Stimulated activated CD4-positive, alpha-beta T cell treated with anti-CD3 and anti-CD28 coated beads, Interleukin-12 subunit alpha, Interleukin-12 subunit beta, amount 100 ng/mL, for 4 hours (primary cell): ENCODE results near the gene RGS8.

Experiments
- DNase-seq: peaks from one replicate; pipeline ENCODE4 v3.0.0-alpha.2; 2020

RGS8 gene

DNA sequence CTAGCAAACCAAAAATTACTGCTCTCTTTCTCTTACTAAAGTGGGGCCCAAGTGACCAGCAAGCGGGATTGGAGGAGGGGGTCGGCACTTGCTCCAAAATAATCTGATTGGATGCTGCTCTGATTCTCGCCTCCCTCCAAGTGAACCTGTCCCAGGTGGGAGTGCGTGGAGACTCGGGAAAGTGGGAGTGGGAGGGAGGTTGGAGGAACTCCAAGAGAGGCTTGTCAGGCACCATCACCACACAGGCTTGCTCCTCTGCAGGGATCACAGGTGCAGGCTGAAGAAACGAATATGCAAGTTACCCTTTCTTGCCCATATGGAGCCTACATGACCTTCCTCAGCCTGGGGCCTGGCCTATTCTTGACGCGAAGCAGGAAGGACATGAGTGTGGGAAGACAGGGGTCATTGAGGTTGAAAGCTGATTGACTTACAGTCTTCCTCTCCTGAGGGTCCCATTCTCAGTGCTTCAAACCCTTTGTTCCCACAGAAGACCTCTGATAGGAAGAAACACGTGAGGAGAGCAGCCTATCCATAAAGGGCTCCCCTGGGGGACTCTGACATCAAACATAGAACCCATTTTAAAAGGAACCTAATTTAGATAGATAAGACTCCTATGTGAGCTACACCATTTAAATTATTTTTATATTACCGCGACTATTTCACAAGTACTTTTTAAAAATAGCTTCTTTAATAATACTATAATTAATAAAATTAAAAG is 14.2 kb downstream of the RGS8 start:
- no peak for DNase-seq

DNA sequence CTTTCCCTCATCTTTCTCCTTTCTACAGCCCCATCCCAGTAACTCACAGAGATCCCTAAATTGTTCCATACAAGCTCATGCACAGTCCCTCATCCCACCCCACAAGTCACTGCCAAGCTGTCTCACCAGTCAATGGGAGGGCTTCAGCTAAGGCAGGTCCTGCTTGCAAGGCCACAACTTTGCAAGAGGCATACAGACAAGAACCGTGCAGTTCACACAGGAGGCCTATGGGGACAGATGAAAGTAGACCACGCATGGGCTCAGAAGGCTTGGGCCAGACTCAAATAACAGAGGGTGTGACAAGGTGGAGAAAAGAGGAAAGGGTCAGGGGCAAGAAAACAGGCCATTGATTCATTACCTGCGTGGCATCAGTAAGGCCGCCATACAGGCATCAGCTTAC is 15.1 kb downstream of the RGS8 start:
- no peak for DNase-seq

DNA sequence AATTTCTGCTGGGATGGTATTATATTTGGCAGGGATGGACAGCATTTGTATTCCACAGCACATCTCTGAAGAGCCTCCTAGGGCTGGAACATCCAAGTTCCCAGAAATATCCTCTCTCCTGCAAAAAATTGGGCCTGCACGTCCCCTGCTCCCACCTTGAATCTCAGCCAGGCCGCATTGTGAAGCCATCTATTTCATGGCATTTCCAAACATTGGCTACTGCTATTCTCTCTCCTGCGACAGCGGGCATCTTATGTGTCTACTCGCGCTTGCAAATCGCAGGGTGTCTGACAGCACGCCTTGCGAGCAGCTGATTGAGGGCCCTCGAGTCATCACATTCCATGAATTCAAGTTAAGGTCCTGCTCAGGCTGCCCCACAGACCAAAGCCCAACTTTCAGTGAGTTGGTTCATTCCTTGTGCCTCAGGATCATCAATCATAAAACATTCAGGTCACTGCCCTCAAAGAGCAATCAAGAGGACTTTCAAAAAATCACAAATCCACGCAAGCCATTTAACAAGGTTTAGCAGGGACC is 15.8 kb downstream of the RGS8 start:
- no peak for DNase-seq

DNA sequence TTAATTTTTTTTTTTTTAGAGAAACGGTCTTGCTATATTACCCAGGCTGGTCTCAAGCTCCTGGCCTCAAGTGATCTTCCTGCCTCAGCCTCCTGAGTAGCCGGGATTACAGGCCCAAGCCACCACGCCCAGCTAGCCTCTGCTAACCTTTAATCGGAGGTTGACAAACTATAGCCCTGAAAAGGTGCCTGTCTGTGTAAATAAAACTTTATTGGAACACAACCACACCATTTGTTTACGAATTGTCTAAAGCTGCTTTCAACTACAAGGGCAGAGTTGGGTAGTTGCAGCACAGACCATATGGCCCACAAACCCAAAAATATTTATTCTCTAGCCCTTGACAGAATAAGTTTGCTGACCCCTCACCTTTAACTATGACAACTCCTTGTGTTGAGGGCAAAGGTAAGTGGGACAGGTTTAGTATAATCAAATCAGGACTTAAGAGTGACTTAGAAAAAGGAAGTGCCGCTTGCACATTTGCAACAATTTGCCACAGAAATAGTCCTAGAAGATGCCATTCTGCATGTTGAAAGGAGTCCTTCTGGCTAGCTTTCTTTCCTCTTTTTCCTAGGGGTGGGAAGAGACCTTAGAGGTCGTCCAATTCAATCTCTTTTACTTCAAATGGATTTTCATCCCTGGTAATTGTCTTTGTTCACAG is 16.4 kb downstream of the RGS8 start:
- no peak for DNase-seq

DNA sequence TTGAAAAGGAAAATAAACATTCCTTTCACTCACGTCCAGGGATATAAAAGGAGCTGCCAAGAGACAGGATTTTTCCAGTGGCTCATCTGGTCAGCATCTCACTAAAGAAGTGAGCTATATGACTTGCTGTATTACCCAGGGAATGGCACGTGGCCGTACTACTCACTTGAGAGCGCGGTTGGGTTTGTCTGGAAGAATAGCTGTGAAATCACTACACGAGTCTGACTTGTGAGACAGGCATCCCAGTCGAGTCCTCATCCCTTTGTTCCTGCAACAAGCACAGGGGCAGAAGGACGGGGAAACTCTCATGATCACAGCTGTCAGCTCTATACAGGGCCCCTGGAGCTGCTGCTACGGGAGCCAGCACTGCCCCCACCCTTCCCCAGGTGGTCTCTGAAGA is 17.7 kb downstream of the RGS8 start:
- DNase-seq, result no peak

DNA sequence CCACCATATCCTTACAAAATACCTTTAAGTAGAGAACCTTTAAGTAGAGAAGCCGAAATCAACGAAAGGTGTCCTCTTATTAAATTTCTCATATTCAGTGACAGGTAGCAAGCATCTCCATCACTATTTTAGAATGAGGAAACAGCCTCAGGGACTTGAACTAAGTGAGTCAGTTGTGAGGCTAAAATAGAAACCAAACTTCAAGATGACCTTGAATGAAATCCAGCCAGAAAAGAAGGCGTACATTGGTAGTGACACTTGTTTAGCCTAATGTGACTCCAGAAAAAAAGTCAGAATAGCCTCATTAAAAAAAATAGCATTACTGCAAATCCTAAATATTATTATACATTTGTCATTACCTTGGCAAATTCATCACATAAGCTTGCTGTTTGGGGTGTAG is 20.1 kb downstream of the RGS8 start:
- DNase-seq, result no peak

DNA sequence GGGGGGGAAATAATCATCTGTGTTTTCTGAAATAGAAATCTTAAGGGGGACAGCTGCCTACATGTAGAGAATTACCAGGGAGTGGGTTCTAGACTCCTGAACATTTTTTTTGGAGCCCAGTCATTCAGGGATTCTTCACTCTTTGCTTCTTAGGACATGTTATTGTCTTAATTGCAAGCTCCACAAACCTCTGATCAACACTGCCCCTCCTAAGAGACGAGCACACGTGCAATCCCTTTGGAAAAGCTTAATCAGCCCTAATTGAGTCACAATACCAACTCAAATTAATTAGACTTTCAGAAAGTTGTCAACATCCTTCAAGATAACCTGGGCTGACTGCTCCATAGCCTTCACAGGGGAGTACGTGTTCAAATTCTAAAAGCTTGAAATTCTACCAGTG is 21.4 kb downstream of the RGS8 start:
- no peak for DNase-seq

DNA sequence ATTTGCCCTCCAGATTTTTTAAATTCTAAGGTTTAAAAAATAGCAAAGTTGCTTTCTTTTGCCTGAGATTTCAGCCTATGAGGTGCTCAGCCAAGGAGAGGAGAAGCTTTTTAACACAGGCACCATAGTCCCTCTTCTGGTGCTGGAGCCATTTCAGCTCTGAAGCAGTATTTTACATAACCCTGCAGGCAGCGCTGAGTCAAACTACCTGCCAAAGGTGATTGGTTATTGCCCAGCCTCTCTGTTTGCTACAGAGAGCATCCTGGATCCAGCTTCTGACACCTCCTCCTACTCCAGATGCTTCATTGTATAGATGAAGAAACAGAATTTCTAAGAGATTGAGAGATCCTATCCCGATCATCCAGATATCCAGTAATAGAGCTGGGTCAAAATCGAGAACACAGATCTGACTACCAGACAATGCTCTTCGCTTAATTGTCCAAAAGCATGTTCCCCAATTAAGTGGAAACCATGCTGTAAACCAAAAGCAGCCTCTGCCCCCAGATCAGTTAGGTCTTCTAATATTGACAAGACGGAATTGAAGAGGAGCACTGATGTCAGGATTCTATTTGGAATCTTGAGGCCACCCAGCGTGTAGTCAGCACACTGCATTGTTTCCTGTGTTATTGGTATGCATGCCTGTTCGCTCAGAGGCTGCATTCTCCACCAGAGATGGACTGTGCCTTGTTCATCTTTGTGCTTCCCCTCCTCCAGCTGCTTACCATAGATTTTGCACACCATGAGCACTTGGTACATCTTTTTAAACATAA is 22.1 kb downstream of the RGS8 start:
- DNase-seq, result no peak

DNA sequence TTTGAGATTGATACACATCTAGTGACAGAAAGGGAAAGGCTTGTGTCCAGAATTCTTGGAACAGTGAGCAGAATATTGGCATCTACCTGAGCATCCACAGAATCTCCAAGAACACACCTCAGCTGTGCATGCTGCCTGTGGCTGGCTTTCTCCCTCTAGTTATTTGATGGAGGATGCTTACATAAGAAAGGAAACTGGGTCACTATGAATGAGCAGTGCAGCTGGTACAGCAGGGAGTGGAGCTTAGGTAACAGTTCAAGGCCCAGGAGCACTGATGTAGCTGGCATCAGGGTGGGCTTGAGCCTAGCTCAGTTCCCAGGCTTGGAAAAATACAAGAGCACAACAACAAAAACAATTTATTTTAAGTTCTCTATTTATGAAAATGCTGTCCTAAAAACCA is 26.3 kb downstream of the RGS8 start:
- DNase-seq, result no peak

DNA sequence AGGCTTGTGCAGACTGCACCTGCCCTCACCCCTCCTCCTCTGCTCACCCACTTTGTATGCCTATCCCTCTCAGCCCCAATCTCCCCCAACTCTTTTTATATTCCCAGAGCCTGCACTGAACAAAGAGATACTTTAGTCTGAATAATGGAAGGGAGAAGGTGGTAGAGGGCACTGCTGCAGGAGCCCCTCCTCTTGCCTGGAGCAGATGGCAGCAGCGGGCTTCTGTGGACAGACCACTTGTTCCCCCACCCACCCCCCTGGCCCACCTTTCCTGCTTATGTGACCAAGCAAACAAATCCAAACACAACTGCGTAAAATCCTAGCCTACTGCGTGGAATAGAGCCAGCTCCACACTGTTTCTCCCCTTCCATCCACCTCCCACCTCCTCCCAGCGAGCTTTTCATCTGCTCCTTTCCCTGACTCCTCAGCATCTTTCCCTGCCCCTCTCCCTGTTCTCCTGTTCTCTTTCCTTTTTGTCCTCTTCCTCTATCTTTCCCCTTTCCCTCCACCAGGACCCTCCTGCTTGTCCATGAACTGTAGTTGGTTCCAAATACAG is 27.5 kb downstream of the RGS8 start:
- DNase-seq, result no peak

DNA sequence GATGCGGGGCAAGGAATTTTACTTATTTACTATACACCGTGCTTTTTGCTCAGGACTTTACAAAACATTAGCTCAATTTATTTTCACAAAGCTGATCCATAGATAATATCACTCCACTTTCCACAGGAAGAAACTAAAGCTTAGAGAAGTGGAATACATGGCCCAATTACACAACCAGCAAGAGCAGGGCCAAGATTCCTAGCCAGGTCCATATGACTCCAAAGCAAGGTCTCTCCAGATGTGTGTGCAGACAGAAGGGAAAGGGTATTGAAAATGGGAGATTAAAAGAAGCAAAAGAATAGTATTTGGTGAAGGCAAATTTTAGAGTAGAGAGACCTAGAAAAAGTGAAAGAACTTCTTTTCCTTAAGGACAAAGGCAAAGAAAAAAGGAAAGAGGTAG is 30.4 kb downstream of the RGS8 start:
- no peak for DNase-seq

DNA sequence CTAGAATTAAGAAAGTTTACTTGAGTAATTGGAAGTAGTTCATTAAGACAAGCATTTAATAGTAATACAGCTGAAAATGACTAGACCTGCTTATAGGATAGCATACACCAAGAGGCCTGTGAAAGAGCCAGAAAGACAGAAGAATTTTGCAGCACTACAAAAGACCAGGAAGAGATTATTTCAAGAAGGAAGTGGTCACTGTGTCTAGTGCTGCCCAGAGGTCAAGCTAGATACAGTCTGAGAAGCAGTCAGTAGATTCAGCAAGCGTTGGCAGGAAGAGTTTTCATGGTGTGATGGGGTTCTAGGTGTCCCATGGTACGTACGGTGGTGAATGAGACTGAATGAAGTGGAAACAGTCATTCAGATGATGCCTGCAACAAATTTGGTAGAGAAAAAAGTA is 31.5 kb downstream of the RGS8 start:
- DNase-seq, result no peak

DNA sequence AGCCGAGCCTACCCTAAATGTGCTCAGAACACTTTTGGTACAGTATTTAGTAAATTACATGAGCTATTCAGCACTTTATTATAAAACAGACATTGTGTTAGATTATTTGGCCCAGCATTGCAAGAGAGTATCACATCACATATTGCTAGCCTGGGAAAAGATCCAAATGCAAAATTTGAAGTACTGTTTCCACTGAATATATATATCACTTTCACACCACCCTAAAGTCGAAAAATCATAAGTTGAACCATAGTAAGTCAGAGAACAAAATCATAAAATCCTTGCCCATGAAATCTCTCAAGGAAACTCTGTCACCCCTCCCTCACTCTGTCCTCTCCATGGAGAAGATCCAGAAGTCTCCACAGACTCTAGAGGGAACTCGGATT is 33.1 kb downstream of the RGS8 start:
- no peak for DNase-seq

DNA sequence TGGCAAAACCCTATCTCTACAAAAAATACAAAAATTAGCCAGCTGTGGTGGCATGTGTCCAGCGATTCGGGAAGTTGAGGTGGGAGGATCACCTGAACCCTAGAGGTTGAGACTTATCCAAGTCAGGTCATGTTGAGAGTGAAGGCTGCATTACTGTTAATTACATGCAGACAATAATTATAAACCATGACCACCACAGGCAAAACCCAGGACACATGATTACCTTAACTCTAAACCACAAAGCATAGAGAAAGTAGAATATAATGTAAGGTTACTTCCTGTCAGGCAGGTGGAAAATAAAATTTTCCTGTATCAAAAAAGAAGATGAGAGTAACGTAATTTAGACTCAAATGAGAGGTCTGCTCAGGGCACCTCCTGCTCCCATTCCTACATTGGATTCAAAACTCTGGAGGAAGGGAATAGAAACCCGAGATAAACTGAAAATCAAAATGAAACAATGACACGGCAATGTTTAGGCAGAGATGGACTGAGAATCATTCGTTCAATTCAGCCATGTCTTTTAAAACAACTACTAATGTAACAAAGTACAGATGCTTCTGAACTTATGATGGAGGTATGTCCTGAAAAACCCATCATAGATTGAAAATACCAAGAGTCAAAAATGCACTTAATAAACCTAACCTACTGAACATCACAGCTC is 33.6 kb downstream of the RGS8 start:
- no peak for DNase-seq

DNA sequence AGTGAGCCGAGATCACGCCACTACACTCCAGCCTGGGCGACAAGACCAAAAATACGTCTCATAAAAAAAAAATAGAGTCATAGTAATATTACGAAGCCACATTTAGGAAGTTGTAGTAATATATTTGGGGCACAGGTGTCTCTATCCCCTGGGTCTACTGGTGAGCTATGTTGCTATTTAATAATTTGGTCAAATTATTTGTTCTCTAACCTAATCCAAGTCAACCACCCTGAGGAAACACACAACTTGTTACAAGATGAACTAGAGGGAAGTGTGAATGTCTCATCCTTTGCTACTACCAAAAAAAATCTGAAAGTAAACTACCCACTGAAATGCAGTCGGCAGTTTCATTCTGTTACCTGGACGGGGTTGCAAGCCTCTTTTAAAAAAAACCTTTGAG is 35.3 kb downstream of the RGS8 start:
- no peak for DNase-seq

DNA sequence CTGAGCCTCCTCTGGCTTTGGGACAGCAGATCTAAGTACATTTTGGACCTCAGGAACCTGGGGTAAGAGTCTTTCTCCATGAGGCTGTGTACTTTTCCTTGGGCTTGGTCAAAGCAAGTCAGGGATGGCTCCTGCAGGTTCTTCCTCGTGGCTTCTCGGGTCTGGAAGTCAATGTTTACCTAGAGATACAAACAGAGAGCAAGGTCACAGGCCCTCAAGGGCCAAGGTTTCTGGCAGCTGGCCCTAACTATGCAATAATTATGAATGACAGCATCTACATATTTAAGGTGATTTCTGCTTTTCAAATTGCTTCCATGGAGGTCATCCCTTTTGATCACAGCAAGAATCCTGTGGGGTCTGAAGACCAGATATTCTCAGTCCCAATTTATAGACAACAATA is 37.6 kb downstream of the RGS8 start:
- DNase-seq, result no peak

DNA sequence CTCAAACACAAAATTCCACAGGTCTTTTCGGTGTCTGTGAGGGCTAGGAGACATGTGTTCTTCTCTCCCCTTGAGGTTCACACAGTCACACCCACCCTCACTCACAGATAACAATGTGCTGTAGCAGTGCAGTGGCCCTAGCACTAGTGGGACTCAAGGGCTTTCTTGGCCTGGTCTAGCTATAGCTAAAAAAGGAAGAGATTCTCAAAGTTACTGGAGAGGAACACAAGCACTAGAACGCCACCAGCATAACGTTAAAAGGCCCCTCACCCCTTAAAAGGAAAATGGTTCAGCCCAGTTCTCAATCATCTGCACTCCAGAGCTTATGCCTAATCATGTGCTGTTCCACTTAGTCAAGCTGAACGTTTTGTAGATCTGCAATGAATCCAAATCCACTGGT is 39.5 kb downstream of the RGS8 start:
- no peak for DNase-seq

DNA sequence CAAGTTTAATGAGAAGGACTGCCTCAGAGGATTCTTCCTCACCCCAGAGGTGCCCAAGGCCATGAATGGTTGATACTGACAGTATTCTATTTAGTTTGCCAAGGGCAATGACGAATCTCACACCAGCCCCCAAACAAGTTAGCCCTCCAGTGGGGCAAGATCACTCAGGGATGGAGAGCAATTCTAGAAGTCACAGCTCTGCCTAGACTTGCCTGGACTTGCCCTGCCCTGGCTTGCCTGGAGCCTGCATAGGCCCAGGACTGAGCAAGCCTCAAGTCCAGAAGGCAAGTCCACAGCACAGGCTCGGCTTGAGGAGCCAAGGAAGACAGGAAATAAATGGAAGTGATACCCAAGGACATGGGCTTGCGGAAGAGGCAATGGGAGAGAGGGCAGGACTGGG is 40.7 kb downstream of the RGS8 start:
- DNase-seq, result no peak

DNA sequence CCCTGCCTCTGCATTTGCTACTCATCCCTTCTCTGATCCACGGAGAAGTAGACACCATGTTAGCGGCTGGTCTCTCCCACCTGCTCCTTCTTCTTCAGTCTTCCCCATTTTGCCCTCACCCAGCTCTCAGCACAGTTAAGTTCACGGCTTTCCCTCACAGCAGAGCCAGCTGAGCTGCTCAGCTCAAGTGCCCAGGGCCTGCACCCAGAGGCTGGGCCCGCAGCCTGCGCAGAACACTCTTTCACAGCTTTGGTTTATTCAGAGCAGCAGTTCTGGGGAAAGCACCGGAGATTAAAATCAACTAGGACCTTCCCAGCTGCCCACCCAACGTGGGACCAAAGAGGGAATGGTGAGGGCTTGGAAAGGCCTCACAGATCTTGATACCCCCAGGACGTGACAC is 41.9 kb downstream of the RGS8 start:
- no peak for DNase-seq

DNA sequence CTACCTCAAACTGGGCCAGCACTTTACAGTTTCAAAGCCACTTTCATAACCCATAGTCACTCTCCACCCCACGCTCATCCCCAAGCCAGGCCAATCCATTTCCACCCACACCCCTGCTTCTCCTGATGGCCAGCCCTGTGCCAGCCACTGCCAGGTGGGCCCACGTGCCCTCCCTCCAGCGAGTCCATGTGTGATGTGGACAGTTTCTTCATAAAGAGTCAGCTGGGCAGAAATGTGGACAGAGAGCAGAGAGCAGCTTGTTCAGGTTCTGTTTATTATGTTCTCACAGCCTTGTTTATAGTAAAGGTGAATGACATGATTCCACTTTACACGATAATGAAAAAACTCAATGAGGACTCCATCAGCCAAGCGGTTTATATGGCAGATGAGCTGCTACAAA is 42.8 kb downstream of the RGS8 start:
- DNase-seq, result no peak

DNA sequence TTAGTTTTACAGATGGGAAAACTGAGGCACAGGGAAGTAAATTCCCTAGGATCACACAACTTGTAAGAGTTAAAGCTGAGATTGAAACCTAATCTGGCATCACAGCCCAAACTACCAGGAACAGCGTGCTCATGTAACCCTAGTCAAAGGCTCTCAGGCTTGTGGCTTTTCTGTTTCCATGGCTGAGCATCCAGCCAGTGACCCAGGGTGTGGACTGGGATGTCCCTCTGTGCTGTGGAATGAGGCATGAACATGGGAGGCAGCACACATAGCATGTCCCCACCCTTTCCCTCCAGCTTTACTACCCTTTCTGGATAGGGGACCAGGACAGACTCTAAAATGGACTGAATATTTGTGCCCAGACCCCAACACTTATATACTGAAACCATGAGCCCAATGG is 45.1 kb downstream of the RGS8 start:
- no peak for DNase-seq

DNA sequence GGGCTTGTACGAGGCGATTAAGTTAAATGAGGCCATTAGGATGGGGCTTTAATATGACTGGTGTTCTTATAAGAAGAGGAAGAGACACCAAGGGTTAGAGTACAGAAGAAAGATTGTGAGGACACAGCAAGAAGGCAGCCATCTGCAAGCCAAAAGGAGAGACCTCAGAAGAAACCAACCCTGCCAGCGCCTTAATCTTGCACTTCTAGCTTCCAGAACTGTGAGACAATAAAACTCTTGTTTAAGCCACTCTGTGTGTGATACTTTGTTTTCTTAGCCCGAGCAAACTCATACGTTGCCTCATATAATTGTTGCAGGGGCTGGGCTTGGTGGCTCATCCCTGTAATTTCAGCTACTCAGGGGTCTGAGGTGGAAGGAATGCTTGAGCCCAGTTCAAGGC is 46.6 kb downstream of the RGS8 start:
- no peak for DNase-seq

DNA sequence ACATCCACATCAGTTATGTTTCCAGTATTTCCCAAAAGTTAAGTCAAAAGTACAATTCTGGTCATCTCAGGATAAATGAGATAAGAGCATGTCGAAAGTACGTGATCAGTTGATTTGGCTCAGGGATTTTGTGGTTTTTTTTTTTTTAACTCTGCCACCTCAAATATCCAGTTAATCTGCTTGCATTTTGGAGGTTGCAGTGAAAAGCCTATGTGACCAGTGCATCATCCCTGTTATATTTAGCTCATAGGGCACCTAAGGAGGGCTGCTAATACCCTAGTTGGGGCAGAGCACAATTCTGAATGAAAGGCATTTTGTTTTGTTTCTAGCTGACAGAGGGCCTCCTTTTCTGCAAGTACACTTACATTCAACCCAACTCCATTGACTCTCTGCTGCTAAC is 48.5 kb downstream of the RGS8 start:
- no peak for DNase-seq
